ENCODE results near the gene NDUFAF5.
A peak's percentile ranks its signal among the peaks of the same experiment; 100 is the strongest.
"Not testable (repeated sequence)": the region's sequence is repeated elsewhere in the genome, so short reads cannot be mapped to it uniquely, and the experiment has no call there.

The NDUFAF5 gene, protein sequence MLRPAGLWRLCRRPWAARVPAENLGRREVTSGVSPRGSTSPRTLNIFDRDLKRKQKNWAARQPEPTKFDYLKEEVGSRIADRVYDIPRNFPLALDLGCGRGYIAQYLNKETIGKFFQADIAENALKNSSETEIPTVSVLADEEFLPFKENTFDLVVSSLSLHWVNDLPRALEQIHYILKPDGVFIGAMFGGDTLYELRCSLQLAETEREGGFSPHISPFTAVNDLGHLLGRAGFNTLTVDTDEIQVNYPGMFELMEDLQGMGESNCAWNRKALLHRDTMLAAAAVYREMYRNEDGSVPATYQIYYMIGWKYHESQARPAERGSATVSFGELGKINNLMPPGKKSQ

DNA sequence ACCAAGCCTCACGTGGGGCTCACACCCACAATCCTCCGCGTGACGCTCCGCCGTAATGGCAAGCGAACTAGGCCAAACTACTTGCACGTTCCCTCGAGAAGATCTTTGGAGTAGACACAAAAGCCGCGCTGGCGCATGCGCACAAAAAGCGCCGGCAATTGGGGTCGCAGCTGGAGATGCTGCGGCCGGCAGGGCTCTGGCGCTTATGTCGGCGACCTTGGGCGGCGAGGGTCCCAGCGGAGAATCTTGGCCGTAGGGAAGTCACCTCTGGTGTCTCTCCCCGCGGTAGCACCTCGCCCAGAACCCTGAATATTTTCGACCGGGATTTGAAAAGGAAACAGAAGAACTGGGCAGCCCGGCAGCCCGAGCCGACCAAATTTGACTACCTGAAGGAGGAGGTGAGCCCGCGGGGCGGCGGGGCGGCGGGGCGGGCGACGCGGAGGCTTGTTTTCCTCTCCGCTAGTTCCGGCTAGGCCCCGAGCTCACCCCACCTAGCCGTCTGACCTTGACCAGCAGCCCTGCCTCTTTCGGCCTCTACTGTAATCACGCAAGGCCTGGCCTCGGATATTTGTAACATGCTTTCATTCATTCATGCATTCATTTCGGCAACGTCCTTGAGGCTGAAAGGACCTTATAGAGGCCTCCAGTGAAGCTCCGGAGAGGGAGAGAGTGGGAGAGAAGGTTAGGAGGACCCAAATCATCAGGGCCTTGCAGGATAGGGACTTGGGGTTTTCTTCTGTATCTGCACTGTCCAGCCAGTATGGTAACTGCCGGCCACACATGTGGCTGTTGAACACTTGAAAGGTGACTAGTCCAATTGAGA is at the start of gene NDUFAF5, which contains the start of gene ESF1:
TSS of gene NDUFAF5 (plus strand) at position 136 of the 823 bp plus-strand sequence. CDS start at position 177, 41 bp downstream.
TSS of gene ESF1 (minus strand) at position 27 of the 823 bp plus-strand sequence. CDS start 1,779 bp downstream, outside the sequence.
- DNase-seq = peak; percentile 98 to 99

DNA sequence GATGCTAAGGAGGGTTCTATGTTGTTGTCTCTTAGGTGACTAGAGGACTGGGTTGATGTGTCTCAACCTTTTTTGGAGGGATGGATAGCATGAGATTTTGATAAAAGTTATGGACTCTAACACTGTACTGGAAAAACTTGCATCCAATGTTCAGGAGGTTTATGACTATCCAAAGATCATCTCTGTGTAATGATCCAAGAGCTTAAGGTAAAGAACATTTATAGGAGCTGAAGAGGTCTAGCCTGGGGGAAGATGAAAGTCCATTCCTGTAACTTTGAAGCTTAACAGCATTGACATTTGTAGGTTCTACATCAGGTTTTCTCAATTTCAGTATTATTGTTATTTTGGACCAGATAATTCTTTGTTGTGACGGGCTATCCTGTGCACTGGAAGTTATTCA is 49.0 kb upstream of the NDUFAF5 start:
- DNase-seq = no peak

DNA sequence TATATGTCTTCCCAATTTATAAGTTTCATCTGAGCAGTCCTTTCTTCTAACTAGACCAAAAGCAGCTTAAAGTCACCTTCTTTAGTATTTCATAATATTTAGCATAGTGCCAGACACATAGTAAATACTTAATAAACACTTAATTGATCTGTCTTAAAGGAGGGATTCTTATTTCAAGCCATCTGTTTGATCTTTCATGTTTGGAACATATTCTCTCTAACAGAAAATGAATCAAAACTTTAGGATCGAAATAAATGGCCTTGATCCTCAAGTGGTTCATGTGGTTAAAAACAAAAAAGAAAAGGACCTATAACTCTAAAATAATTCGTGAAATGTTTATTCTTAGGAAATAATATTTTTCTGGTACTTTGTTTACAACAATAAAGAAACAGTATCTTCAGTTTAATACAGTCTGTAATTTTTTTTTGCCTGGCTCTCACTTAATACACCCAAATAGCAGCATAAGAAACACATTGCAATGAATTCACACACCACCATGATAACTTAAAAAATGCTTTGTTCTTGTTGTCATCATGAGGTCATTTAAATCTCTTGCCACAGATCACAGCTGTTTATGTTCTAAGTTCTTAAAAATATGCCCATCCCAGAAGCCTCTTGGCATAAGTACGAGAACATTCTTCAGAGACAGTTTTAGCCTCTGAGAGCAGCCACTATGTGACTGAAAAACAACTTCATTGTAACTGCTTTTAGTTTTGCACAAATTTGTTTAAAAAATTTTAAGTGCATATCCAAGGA is 48.2 kb upstream of the NDUFAF5 start:
- DNase-seq = no peak

DNA sequence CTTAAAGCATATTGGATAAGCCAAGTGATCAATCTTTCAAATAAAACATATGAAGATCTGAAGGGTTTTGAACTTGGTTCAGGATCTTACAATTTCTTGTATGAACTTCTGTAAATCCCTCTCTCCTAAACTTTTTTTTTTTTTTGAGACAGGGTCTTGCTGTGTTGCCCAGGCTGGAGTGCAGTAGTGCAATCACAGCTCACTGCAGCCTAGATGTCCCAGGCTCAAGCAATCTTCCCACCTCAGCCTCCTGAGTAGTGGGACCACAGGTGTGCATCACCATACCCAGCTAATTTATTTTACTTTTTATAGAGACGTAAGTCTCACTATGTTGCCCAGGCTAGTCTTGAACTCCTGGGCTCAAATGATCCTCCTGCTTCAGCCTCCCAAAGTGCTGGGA is 46.6 kb upstream of the NDUFAF5 start:
- DNase-seq = not testable (repeated sequence)

DNA sequence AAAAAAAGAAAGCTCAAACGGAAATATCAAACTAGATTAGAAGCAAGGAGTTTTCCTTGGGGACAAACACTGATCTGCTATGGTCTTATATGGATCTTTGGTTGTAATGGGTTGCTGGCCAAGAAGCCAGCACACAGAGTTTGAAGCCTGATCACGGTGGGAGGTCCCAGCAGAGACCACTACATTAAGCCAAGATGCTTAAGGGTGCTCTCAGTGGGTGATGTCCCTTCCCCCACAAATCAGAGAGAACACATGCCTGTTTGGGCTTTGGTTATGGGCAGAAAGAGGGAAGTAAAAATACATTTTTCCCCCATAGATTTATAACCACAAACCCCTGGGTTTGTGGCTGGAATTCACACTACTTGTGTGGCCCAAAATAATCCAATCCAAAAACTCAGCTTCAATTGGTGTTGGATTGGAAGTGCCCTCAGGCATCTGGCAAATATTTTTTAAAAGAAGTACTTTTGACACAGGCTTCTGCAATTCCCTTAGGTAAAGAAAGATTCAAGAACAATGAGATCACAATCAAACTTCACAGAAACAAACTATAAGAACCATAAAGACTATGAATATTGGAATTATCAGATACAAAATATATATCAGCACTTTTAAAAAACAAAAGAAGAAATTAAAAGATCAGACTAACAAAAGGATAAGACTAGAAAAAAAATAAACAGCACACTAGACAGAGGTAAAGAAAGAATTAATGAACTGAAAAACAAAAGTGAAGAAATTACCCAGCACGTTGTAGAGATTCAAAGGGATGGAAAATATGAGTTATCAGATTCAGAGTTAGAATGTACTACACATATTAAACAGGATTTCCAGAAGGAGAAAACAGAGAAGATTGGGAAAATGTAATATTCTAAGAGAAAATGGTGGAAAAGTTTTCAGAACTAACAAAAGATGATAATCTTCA is 44.8 kb upstream of the NDUFAF5 start:
- no peak for DNase-seq

GRCh38 chr20:13741879-13742278 is 42.9 kb upstream of the NDUFAF5 start:
- no peak for DNase-seq

GRCh38 chr20:13744352-13744751 is 40.5 kb upstream of the NDUFAF5 start:
- DNase-seq = no peak

DNA sequence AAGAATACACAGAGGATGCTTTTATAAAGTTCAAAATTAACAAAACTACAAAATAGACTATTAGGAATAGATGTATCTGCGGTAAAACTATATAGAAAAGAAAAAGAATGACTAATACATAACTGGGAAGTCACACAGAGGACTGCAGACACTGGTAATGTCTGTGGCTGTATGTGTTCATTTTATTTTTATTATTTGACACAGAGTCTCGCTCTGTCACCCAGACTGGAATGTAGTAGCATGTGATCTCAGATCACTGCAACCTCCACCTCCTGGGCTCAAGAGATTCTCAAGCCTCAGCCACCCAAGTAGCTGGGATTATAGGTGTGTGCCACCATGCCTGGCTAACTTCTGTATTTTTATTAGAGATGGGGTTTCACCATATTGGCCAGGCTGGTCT is 39.0 kb upstream of the NDUFAF5 start:
- no peak for DNase-seq

- no peak for DNase-seq
Observed at GRCh38 chr20:13749811-13750210, 35.0 kb upstream of the NDUFAF5 start.

GRCh38 chr20:13753436-13754036 is 31.3 kb upstream of the NDUFAF5 start:
- DNase-seq = no peak

DNA sequence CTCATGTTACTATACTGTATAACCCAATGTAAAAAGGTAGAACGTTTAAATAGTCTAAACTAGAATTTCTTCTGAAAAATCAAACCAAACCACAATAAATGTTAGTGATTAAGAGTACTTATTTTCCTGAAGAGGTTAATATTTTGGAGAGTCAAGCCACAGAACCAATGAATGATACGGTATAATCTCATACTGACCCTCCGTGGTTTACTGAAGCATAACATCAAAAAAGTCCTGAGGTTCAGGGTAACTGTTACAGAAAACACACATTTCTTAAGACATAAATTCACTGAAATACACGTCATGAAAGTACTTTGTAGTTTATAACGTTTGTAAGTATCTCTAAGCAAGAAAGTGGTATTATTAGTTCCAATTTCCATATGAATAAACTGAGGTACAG is 29.0 kb upstream of the NDUFAF5 start:
- DNase-seq = no peak

GRCh38 chr20:13756551-13756950 is 28.3 kb upstream of the NDUFAF5 start:
- no peak for DNase-seq

DNA sequence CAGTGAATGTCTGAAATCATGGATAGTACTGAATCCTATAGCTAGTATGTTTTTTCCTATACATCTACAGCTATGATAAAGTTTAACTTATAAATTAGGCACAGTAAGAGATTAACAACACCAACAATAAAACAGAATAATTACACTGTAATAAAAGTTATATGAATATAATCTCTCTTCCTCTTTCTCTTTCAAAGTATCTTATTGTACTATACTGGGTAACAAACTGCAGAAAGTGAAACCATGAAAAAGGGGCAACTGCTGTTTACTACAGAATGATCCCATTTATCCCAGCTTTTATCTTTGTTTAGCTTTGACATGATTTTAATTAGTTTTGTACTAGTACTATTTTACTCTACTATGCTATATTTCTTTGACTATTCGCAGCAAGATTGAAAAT is 25.9 kb upstream of the NDUFAF5 start:
- no peak for DNase-seq

GRCh38 chr20:13760451-13760946 is 24.3 kb upstream of the NDUFAF5 start:
- DNase-seq = not testable (repeated sequence)

DNA sequence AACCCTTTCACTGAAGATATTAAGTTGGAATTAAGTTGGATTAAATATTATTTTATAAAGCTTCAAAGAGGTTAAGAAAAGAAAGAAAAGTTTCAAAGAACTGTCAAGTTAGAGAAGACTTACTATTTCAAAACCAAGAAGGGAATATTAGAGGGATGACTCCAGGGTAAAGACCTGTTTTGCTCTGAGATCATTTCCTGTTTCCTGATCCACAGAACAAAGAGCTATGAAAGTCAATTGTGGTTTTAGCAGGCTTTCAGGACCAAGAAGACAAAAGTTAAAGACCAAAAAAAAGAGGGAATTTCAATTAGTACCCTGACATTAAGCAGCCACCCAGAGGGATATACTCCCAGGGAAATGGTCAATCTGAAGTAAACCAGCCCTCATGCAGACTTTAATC is 19.5 kb upstream of the NDUFAF5 start:
- no peak for DNase-seq

DNA sequence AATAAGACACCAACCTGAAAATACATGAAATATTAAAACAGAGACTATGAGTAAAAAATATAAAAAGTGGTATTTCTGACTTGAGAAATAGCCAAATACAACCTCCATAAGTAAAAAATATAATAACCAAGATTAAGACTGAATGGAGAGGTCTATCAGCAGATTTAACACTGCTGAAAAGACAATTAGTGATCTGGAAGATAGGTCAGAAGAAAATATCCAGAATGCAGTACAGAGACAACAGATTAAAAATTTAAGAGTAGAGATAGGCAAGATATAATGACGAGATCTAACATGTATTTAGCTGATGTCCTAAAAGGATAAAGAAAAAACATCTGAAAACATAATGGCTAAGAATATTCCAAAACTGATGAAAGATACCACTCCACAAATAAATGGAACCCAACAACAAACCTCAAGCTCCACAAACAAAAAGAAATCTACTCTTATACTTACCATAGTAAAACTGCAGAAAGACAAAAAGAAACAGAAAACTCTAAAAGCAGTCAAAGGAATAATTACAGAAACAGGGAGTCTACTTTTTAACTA is 18.9 kb upstream of the NDUFAF5 start:
- no peak for DNase-seq

DNA sequence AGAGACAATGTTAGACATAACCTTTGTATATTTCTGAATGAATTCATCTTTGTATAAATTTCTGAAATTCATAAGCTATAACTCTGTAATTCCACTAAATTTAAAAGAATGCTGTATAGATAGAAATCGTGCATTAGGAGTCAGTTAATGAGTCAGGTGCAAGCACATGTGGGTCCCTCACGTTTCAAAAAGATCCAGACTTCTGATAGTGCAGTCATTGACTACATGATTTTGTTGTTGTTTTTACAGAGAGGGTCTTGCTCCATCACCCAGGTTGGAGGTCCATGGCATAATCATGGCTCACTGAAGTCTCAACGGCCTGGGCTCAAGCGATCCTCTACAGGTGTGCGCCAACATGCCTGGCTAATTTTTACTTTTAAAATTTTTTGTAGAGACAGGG is 14.7 kb upstream of the NDUFAF5 start:
- DNase-seq = no peak

- DNase-seq = peak in 1 of 2 experiments; percentile 58
Observed at GRCh38 chr20:13771853-13772453, 12.9 kb upstream of the NDUFAF5 start.

DNA sequence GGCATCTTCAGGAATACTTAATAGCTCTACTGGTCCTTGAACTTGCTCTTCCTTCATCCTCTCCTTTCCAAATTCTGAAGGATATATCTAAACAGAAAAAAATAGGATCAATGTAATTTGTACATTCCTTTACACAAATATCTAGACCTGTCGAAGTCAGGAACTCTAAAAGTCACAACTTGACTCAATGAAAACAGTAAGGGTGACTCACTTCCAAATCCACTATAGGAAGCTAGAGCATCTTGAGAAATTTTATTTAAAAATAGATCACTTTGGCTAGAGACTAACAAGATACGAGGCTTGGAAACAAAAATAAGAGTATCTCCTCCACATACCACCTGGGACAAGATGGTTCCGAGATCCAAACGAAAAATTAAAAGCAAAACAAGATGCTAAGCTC is 12.3 kb upstream of the NDUFAF5 start:
- DNase-seq = no peak

- DNase-seq = no peak
Observed at GRCh38 chr20:13775867-13776266, 9.0 kb upstream of the NDUFAF5 start.

DNA sequence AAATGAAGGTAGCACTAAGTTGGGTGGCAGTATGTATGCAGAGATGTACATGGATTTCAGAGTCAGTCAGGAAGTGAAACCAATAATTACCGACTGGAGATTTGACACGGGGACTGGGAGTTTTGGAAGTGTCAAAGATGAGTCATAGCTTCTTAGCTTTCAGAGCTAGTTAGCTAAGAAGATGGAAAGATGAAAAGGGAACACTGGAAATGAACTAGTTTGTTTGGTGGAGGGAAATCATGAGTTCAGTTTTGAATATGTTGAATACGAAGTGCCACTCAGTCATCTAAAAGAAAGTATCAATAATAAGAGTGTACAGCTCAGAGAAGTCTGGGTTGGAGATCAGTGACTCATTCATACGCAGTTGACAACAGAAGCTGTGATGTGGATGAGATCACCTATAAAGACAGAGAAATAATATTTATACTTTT is 7.6 kb upstream of the NDUFAF5 start:
- DNase-seq = no peak

Data from NCI-H526 (cell line).